SK-MEL-5 (cell line): ENCODE data around the gene GLUD1. TPM values are rescaled to one million over a fixed set of nuclear protein-coding genes. Genes with fewer than 3 reads are reported as not detected.
"Not testable (repeated sequence)": the region's sequence is repeated elsewhere in the genome, so short reads cannot be mapped to it uniquely, and the experiment has no call there.

Experiments
- DNase-seq: peaks from one replicate; pipeline ENCODE4 v3.0.0-alpha.2; 2016; ENCODE audit warnings: low read depth, low spot score
- in situ Hi-C: cut with HindIII; loops from 2 replicates; pipeline ENCODE4 v1.10.0; 2016; ENCODE audit warnings: low sequenced_read_pairs, high pct_unique_total_duplicates, low pct_unique_long_range_greater_than_20kb
- total RNA-seq: library from RNA; depleted of rRNA; stranded (reverse); fragments of >200 nt; shearing (Covaris generic); gene quantifications from 2 replicates; pipeline ENCODE4 v1.2.3, GENCODE V29; 2014

Gene GLUD1
- total RNA-seq, 1 experiment from 2014 or later = 122 TPM

DNA sequence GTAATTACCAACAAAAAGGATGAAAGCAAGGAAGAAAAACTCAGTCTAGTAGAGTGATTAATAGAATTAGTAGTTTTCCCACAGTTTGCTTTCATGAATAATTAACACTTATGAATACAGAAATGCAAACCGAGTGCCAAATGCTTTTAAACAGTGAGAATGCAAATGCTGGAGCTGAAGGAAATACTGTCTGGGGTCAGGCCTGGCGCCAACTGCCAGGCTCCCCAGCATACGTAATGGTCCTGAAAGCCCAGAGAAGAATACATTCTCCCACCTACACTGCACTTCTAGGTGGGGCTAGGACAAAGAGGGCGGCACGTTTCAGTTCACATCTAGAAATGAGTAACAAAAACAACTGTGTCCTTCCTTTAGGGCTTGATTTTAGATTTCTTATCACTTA, 30.0 kb downstream of the GLUD1 start:
- no peak for DNase-seq
- in situ Hi-C loops = no loop called here

GRCh38 chr10:87060280-87060928, 34.2 kb downstream of the GLUD1 start:
- in situ Hi-C loops = no loop called here
- DNase-seq = no peak

- DNase-seq = no peak
- in situ Hi-C loops = no loop called here
These were observed 35.2 kb downstream of the GLUD1 start for GRCh38 chr10:87059401-87059800.

DNA sequence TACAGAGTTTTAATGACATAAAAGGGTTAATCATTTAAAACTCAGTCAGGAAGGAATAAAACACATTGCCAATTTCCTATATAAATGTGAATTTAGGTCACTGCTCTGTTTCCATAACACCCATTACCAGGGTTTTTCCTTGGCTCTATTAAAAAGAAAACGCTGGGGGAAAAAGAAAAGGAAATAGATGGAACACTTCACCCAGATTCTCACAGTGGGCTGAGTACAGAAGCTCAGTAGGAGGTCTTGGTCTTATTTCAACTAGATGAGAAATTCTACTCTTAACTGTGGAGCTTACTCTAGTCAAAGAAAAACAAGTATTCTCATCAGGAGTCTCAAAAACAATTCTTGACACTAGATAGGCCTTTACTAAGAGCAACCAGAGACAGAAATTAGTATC, 36.5 kb downstream of the GLUD1 start:
- in situ Hi-C loops = no loop called here
- DNase-seq = no peak

DNA sequence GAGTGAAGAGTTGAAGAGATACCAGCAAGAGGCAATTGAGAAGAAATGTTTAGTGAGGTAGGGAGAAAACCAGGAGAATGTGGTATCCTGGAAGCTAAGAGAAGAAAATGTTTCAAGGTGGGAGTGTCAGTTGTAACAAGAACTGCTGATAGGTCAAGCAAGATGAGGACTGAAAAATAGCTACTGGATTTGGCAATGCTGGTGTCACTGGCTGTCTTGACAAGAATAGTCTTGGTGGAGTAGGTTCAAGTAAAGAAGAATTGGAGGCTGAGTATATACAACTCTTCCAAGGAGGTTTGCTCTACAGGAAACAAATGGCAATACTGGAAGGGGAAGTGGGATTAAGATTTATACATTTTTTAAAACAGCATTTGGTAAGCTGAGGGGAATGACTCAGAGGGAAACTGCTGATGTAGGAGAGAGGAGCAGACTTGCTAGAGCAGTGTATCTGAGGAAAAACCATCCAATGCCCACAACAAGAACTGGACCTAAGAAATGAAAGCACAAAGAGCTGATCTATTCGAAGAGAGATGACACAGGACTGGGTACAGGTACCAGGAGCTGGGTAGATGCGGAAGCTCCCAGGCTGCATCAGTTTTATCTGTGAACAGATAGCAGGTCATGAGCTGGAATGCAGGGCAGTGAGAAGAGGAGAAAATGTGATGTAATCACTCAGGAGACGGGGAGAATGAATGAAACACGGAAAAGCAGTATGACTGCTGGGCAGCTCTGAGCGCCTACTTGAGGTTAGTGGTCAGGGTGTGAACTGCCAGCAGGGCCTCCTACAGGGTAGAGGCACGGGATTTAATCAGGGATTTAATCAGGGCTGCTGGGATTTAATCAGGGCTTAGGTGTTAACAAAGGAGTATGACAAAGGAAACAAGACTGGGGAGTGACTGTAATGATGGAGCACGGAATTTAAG, 40.0 kb downstream of the GLUD1 start:
- peak; percentile 3 for DNase-seq
- in situ Hi-C loops = no loop called here

GRCh38 chr10:87053577-87054181, 41.0 kb downstream of the GLUD1 start:
- no peak for DNase-seq
- in situ Hi-C loops = no loop called here

GRCh38 chr10:87053111-87053510, 41.5 kb downstream of the GLUD1 start:
- DNase-seq = peak; percentile 77
- in situ Hi-C loops = no loop called here

DNA sequence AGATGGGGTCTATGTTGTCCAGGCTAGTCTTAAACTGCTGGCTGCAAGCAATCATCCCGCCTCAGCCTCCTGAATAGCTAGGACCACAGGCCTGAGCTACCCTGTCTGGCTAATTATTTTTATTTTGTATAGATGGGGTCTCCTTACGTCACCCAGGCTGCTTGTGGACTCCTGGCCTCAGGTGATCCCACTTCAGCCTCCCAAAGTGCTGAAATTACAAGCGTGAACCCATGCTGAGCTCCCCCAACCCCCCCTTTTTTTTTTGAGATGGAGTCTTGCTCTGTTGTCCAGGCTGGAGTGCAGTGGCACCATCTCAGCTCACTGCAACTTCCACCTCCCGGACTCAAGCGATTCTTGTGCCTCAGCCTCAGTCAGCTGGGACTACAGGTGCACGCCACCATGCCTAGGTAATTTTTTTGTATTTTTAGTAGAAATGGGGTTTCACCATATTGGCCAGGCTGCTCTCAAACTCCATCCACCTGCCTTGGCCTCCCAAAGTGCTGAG, 49.2 kb downstream of the GLUD1 start:
- in situ Hi-C loops = no loop called here

GRCh38 chr10:87043579-87043978, 51.1 kb downstream of the GLUD1 start:
- DNase-seq, in situ Hi-C loops: not testable (repeated sequence)

More for the DNA sequence above, 49.2 kb downstream of the GLUD1 start:
- DNase-seq = no peak

- in situ Hi-C loops = no loop called here
- no peak for DNase-seq
These were observed 55.9 kb downstream of the GLUD1 start for GRCh38 chr10:87038786-87039185.

DNA sequence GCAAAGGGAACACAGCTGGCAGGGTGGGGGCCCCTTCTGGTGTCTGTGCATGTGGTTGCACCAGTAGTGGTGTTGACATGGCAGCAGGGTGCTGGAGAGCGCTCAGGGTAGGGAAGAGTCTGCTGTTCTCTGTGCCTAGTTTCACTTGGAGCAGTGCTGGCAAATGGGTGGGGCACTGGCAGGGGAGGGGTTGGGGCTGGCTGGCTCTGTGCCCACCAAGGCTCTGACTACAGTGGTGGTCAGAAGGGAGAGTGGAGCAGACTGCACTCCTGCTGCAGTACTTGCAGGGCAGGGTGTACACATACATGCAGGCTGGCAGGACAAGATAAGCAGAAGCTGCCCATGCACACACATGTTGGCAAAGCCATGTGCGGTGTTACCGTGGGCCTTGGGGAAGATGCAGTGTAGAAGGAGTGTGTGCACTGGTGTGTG, 56.3 kb downstream of the GLUD1 start:
- in situ Hi-C loops = no loop called here
- no peak for DNase-seq

- no peak for DNase-seq
- in situ Hi-C loops = no loop called here
These were observed 58.0 kb downstream of the GLUD1 start for GRCh38 chr10:87036623-87037022.

GRCh38 chr10:87030912-87031635, 63.6 kb downstream of the GLUD1 start:
- no peak for DNase-seq
- in situ Hi-C loops = no loop called here

- DNase-seq, in situ Hi-C loops: not testable (repeated sequence)
These were observed 64.2 kb downstream of the GLUD1 start for GRCh38 chr10:87030419-87030818.

GRCh38 chr10:87026747-87027508, 67.7 kb downstream of the GLUD1 start:
- in situ Hi-C loops, DNase-seq: not testable (repeated sequence)

GRCh38 chr10:87025285-87025958, 69.2 kb downstream of the GLUD1 start:
- in situ Hi-C loops, DNase-seq: not testable (repeated sequence)
